Mammary epithelial cell (primary cell): ENCODE results near the gene NRL.

Source experiments
- EZH2 ChIP-seq: IDR thresholded peaks from 2 replicates; pipeline ENCODE4 v1.6.1; 2012; ENCODE audit warnings: low read length, inconsistent platforms, borderline replicate concordance
- TF ChIP-seq, protein P1 (sequence below), 2 donors: IDR thresholded peaks in 1 of 2; conservative IDR thresholded peaks in 1 of 2; 2 replicates each; pipeline ENCODE4 v1.5.1; 2011 to 2012; ENCODE audit warnings: inconsistent platforms in 2 of 2, low read length in 2 of 2, mild to moderate bottlenecking in 2 of 2, control low read depth in 1 of 2, low read depth in 1 of 2; ENCODE audit not compliant: insufficient read depth in 1 of 2; ENCODE audit errors: extremely low read depth in 1 of 2

GRCh38 chr14:24132061-24132685 lies 17.4 kb upstream of the NRL start:
- TF ChIP-seq, protein P1, sequence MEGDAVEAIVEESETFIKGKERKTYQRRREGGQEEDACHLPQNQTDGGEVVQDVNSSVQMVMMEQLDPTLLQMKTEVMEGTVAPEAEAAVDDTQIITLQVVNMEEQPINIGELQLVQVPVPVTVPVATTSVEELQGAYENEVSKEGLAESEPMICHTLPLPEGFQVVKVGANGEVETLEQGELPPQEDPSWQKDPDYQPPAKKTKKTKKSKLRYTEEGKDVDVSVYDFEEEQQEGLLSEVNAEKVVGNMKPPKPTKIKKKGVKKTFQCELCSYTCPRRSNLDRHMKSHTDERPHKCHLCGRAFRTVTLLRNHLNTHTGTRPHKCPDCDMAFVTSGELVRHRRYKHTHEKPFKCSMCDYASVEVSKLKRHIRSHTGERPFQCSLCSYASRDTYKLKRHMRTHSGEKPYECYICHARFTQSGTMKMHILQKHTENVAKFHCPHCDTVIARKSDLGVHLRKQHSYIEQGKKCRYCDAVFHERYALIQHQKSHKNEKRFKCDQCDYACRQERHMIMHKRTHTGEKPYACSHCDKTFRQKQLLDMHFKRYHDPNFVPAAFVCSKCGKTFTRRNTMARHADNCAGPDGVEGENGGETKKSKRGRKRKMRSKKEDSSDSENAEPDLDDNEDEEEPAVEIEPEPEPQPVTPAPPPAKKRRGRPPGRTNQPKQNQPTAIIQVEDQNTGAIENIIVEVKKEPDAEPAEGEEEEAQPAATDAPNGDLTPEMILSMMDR (conservative IDR thresholded peaks at IDR 0.05 in 1 of 2, IDR thresholded peaks at IDR 0.05 in 1 of 2; ENCODE audit: extremely low read depth in 1 of 2, insufficient read depth in 1 of 2, low read depth in 1 of 2, low read length in 2 of 2): no peak
- TF ChIP-seq EZH2: no peak
